ENCODE measurements around the gene SNIP1.

DNA sequence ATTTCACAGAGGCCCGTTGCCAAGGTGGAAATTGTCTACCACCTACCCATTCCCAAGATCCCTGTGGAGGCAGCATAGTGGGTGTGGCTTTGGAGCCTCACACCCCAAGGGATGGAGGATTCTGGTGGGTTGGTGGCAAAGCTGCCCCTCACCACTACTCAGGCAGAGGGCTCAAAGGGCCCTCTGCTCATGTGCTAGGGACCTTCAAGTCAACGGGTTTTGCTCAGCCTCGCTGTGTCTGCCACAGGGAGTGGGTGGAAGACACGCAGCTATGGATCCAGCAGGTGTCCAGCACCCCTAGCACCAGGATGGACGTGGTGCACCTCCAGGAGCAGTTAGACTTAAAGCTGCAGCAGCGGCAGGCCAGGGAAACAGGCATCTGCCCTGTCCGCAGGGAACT, 5.0 kb upstream of the SNIP1 start:
- TF ChIP-seq, protein P1, sequence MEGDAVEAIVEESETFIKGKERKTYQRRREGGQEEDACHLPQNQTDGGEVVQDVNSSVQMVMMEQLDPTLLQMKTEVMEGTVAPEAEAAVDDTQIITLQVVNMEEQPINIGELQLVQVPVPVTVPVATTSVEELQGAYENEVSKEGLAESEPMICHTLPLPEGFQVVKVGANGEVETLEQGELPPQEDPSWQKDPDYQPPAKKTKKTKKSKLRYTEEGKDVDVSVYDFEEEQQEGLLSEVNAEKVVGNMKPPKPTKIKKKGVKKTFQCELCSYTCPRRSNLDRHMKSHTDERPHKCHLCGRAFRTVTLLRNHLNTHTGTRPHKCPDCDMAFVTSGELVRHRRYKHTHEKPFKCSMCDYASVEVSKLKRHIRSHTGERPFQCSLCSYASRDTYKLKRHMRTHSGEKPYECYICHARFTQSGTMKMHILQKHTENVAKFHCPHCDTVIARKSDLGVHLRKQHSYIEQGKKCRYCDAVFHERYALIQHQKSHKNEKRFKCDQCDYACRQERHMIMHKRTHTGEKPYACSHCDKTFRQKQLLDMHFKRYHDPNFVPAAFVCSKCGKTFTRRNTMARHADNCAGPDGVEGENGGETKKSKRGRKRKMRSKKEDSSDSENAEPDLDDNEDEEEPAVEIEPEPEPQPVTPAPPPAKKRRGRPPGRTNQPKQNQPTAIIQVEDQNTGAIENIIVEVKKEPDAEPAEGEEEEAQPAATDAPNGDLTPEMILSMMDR (IDR thresholded peaks at IDR 0.05) = no peak
- no peak for TF ChIP-seq POLR2A (IDR thresholded peaks at IDR 0.05)

Data from ovary (tissue), 3 donors.